H1 (cell line): Measurements from ENCODE around the gene OLA1. TPM values are rescaled to one million over a fixed set of nuclear protein-coding genes. Genes with fewer than 3 reads are reported as not detected.

ENCODE experiments used
- BACH1 ChIP-seq: IDR thresholded peaks from 2 replicates; pipeline ENCODE4 v1.6.1; 2012; ENCODE audit warnings: low read length, improper control_type of control experiment
- KDM4A ChIP-seq: IDR thresholded peaks from one replicate; pipeline ENCODE4 v1.7.1; 2012; ENCODE audit warnings: low read depth, mild to moderate bottlenecking, moderate library complexity, low read length, inconsistent platforms; ENCODE audit not compliant: severe bottlenecking
- SUZ12 ChIP-seq: fragments of 200-600 bp; sonication (generic); IDR thresholded peaks from 2 replicates; pipeline ENCODE4 v1.6.1; 2012; ENCODE audit warnings: mild to moderate bottlenecking, inconsistent platforms, low read length, moderate library complexity, mixed read lengths
- YY1 ChIP-seq: IDR thresholded peaks from 2 replicates; pipeline ENCODE4 v1.6.1; 2011; ENCODE audit warnings: low read depth, mild to moderate bottlenecking, low read length
- polyA plus RNA-seq, 7 experiments: library from polyadenylated mRNA; depleted of rRNA in 3 of 7; stranded (reverse) in 5 of 7; unstranded in 2 of 7; fragments of >200 nt in 5 of 7; fragments of 200-250 nt in 2 of 7; gene quantifications; 1 replicate in 5 of 7; 2 replicates in 1 of 7; 4 replicates in 1 of 7; pipeline versions ENCODE4 v1.2.1 to v1.2.3, GENCODE V29; 2011 to 2013; ENCODE audit warnings: missing spikeins in 2 of 7, mixed read lengths in 2 of 7
- total RNA-seq: library from RNA; stranded (reverse); fragmentation: NEBNext Ultra II Directional; extraction: Animal tissue kit (Norgen Biotek cat#: 25700); gene quantifications from 2 replicates; pipeline ENCODE4 v1.2.1, GENCODE V29; 2021

The OLA1 gene
- total and polyA plus RNA-seq, 2 of the 8 experiments (the other 6 are each of a cell fraction or from before 2014, with no cell fraction given), result 39.3 to 158 TPM

DNA sequence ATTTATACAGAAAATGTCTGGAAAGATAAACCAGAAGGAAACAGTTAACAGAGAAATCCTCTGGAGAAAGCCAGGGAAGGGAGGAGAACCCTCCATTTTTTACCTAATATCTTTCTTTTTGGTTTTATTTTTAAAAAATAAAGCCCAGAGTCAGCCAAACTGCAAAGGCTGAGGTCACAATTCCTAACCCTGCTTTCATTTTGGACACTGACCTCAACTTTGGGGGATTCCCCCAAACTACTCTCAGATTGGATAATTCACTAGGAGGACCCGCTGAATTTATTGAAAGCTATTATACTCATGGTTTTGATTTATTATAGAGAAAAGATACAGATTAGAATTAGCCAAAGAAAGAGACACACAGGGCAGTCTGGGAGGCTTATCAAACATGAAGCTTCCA is 189.9 kb downstream of the OLA1 start (continued):
- TF ChIP-seq SUZ12 (no peak), YY1 (no peak), BACH1 (no peak), KDM4A (no peak)
